B cell (primary cell): ENCODE data around the gene NDFIP1.

Experiments used
- EZH2 ChIP-seq: IDR thresholded peaks from 2 replicates; pipeline ENCODE4 v1.6.1; 2012; ENCODE audit warnings: borderline replicate concordance, low read depth, mild to moderate bottlenecking, moderate library complexity, low read length; ENCODE audit not compliant: insufficient read depth, poor library complexity, severe bottlenecking
- TF ChIP-seq, protein P1 (sequence below): fragments of 200-600 bp; IDR thresholded peaks from one replicate; pipeline ENCODE4 v1.8.0; 2022; ENCODE audit warnings: antibody characterized with exemption, mild to moderate bottlenecking

DNA sequence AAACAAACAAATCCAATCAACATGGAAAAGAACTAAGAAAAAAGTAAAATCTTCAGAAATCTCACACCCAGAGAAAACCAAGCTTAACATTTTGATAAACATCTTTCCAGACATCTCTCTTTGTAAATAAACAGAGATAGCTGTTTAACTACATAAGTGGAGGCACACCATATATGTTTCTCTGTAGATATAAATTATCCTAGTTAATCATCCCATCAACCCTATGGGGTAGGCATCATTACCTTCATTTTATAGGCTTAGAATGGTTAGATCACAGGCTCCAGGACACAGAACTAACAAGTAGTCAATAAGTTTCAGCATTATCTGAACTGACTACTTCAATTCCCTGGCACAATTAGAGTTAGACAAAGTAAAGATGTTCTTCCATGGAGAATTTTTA, 22.4 kb upstream of the NDFIP1 start:
- TF ChIP-seq, protein P1, sequence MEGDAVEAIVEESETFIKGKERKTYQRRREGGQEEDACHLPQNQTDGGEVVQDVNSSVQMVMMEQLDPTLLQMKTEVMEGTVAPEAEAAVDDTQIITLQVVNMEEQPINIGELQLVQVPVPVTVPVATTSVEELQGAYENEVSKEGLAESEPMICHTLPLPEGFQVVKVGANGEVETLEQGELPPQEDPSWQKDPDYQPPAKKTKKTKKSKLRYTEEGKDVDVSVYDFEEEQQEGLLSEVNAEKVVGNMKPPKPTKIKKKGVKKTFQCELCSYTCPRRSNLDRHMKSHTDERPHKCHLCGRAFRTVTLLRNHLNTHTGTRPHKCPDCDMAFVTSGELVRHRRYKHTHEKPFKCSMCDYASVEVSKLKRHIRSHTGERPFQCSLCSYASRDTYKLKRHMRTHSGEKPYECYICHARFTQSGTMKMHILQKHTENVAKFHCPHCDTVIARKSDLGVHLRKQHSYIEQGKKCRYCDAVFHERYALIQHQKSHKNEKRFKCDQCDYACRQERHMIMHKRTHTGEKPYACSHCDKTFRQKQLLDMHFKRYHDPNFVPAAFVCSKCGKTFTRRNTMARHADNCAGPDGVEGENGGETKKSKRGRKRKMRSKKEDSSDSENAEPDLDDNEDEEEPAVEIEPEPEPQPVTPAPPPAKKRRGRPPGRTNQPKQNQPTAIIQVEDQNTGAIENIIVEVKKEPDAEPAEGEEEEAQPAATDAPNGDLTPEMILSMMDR = no peak
- TF ChIP-seq EZH2 = no peak
